Stimulated activated CD8-positive, alpha-beta memory T cell treated with anti-CD3 and anti-CD28 coated beads, Interleukin-15, amount 100 ng/mL, for 48 hours (primary cell): Measurements from ENCODE around the gene MOK.

Experiments used
- DNase-seq, 2 donors: peaks; one replicate each; pipeline ENCODE4 v3.0.0-alpha.2; 2020; ENCODE audit warnings: low read depth in 2 of 2

MOK gene

DNA sequence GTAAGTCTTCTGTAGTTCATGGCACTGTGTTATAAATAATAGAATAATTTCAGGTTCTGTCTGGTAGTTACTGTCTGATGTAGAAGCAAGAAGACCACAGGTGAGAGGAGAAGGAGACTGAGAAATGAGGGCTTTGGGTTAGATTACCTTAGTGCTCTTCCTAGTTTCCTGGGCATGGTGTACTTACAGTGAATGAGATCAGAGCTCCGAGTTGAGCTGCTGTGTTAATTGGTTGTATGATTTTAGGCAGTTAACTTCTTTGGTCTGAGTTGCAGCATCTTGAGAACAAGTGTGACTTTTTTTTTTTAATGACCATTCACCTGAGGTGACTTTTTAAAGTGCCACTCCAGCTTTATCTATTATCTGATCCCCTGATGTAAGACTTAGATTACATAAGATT is 123.8 kb downstream of the MOK start:
- no peak for DNase-seq

GRCh38 chr14:102180248-102180998 is 124.5 kb downstream of the MOK start:
- DNase-seq: no peak
